MM.1S (cell line): ENCODE data around the gene CFAP61.

Experiments used
- DNase-seq: peaks from one replicate; pipeline ENCODE4 v3.0.0-alpha.2; 2015
- H2AFZ ChIP-seq: fragments of 300-600 bp; sonication (generic); 2 replicates; pipeline ENCODE4 v1.6.0; 2016; ENCODE audit warnings: antibody characterized with exemption, low read length
- H3F3A ChIP-seq: fragments of 300-600 bp; sonication (generic); 2 replicates; pipeline ENCODE4 v1.6.1; 2016; ENCODE audit warnings: mild to moderate bottlenecking, antibody characterized with exemption, low read length, moderate library complexity, mixed read lengths; ENCODE audit not compliant: insufficient read depth
- H3K27ac ChIP-seq: fragments of 300-600 bp; sonication (generic); 2 replicates; pipeline ENCODE4 v1.5.1; 2016; ENCODE audit warnings: mild to moderate bottlenecking, low read length
- H3K27me3 ChIP-seq: fragments of 300-600 bp; sonication (generic); replicated peaks from 2 replicates; pipeline ENCODE4 v1.6.0; 2016; ENCODE audit warnings: low read length; ENCODE audit not compliant: insufficient read depth
- H3K36me3 ChIP-seq: fragments of 300-600 bp; sonication (generic); replicated peaks from 2 replicates; pipeline ENCODE4 v1.6.1; 2016; ENCODE audit warnings: mild to moderate bottlenecking, low read length, mixed read lengths; ENCODE audit not compliant: insufficient read depth
- H3K4me1 ChIP-seq: fragments of 300-600 bp; sonication (generic); 2 replicates; pipeline ENCODE4 v1.6.1; 2016; ENCODE audit warnings: low read length, mixed read lengths
- H3K4me2 ChIP-seq: fragments of 300-600 bp; sonication (generic); 2 replicates; pipeline ENCODE4 v1.6.0; 2016; ENCODE audit warnings: low read depth, low read length
- H3K4me3 ChIP-seq: fragments of 300-600 bp; sonication (generic); 2 replicates; pipeline ENCODE4 v1.5.1; 2016; ENCODE audit warnings: low read length, mixed read lengths
- H3K79me2 ChIP-seq: fragments of 300-600 bp; sonication (generic); 2 replicates; pipeline ENCODE4 v1.6.1; 2016; ENCODE audit warnings: mixed run types, low read length, mixed read lengths
- H3K9ac ChIP-seq: fragments of 300-600 bp; sonication (generic); 2 replicates; pipeline ENCODE4 v1.6.1; 2016; ENCODE audit warnings: low read length, mixed read lengths
- H3K9me2 ChIP-seq: fragments of 300-600 bp; sonication (generic); replicated peaks from 2 replicates; pipeline ENCODE4 v1.6.1; 2016; ENCODE audit warnings: mild to moderate bottlenecking, low read length, mixed read lengths; ENCODE audit not compliant: insufficient read depth
- H3K9me3 ChIP-seq: fragments of 300-600 bp; sonication (generic); replicated peaks from 2 replicates; pipeline ENCODE4 v1.6.1; 2016; ENCODE audit warnings: mild to moderate bottlenecking, low read length, mixed read lengths; ENCODE audit not compliant: insufficient read depth
- H4K20me1 ChIP-seq: fragments of 300-600 bp; sonication (generic); 2 replicates; pipeline ENCODE4 v1.6.1; 2016; ENCODE audit warnings: mild to moderate bottlenecking, low read length, moderate library complexity, mixed read lengths; ENCODE audit not compliant: insufficient read depth
- CTCF ChIP-seq: fragments of 300-600 bp; sonication (generic); IDR thresholded peaks from 2 replicates; pipeline ENCODE4 v1.5.1; 2016; ENCODE audit warnings: antibody characterized with exemption, low read length, mixed read lengths
- EZH2 ChIP-seq: fragments of 300-600 bp; sonication (generic); optimal IDR thresholded peaks from 2 replicates; pipeline ENCODE3; 2017; ENCODE audit warnings: low read depth, mild to moderate bottlenecking, antibody characterized with exemption, low read length, mixed read lengths
- EZH2phosphoT487 ChIP-seq: fragments of 300-600 bp; sonication (generic); IDR thresholded peaks from 2 replicates; pipeline ENCODE4 v1.6.1; 2018; ENCODE audit warnings: antibody characterized with exemption, low read length

The CFAP61 gene

DNA sequence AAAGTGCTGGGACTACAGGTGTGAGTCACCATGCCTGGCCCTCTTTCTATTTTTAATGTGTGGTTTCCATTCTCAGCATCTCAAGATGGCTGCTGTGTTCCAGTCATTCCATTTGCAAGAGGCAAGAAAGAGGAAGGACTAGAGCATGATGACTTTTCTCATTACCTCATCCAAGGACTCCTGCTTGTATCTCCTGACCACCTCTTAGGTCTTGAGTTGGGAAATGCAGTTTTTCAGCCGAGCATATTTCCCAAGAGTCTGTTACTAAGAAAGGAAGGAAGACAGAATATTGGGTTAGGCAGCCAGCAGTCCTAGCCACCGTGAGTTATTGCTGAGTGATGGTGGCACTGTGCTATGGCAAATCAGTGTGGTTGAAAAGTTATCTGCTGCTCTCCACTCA is 207.2 kb downstream of the CFAP61 start:
- Histone ChIP-seq H3K9ac (no peak overlapping the region), H4K20me1 (no peaks in the 10 kb centered on the region), H2AFZ (no peak overlapping the region), H3K4me2 (no peak overlapping the region), H3K4me1 (no peaks in the 10 kb centered on the region), H3K9me3 (no peaks in the 10 kb centered on the region), H3K27me3 (no peaks in the 10 kb centered on the region), H3K9me2 (no peaks in the 10 kb centered on the region), H3K36me3 (no peaks in the 10 kb centered on the region), H3F3A (no peaks in the 10 kb centered on the region), H3K4me3 (no peak overlapping the region), H3K27ac (no peak overlapping the region), H3K79me2 (no peaks in the 10 kb centered on the region)
- TF ChIP-seq CTCF = no peak
- no peak for DNase-seq

GRCh38 chr20:20261159-20261558 is 208.8 kb downstream of the CFAP61 start:
- H3K79me2 ChIP-seq = no peaks in the 10 kb centered on the region
- H3K27ac ChIP-seq = no peak overlapping the region
- H3K9me2 ChIP-seq = no peaks in the 10 kb centered on the region
- no peaks in the 10 kb centered on the region for H3F3A ChIP-seq
- H3K4me2 ChIP-seq = no peak overlapping the region
- DNase-seq = no peak
- H2AFZ ChIP-seq = no peak overlapping the region
- no peak overlapping the region for H3K4me3 ChIP-seq
- TF ChIP-seq EZH2phosphoT487 (no peak), EZH2 (no peak), CTCF (no peak)
- H3K9ac ChIP-seq = no peak overlapping the region
- no peaks in the 10 kb centered on the region for H3K36me3 ChIP-seq
- H3K27me3 ChIP-seq = no peaks in the 10 kb centered on the region
- H3K9me3 ChIP-seq = no peaks in the 10 kb centered on the region
- H4K20me1 ChIP-seq = no peaks in the 10 kb centered on the region
- no peaks in the 10 kb centered on the region for H3K4me1 ChIP-seq

DNA sequence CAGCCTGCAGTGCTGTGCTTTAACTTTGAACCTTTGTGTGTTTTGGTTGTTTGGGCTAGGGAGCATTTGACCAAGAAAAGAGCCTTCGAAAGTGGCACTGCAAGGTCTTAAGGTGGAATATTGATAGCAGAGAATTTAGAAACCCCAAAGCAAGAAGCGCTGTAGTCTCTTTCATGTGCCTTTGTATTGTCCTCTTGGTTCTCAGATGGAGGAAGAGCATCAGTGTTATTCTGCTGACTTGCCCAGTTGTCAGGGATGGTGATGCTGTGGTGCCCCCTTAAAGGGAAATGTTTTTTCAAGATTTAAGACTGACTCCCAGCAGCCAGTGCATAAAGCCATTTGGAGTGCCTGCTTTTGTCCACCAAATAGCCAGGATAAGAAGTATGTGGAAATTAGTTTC is 212.9 kb downstream of the CFAP61 start:
- H3K9ac ChIP-seq = no peak overlapping the region
- DNase-seq = no peak
- H3K9me3 ChIP-seq = no peaks in the 10 kb centered on the region
- no peaks in the 10 kb centered on the region for H4K20me1 ChIP-seq
- H3K4me2 ChIP-seq = no peak overlapping the region
- H2AFZ ChIP-seq = no peak overlapping the region
- H3K4me3 ChIP-seq = no peak overlapping the region
- no peaks in the 10 kb centered on the region for H3K9me2 ChIP-seq
- no peaks in the 10 kb centered on the region for H3K36me3 ChIP-seq
- H3K27me3 ChIP-seq = no peaks in the 10 kb centered on the region
- TF ChIP-seq EZH2phosphoT487 = no peak
- H3K4me1 ChIP-seq = no peaks in the 10 kb centered on the region
- H3F3A ChIP-seq = no peaks in the 10 kb centered on the region
- no peaks in the 10 kb centered on the region for H3K79me2 ChIP-seq
- H3K27ac ChIP-seq = no peak overlapping the region

- Histone ChIP-seq H3F3A (no peaks in the 10 kb centered on the region), H4K20me1 (no peaks in the 10 kb centered on the region), H3K9ac (no peak overlapping the region), H2AFZ (no peak overlapping the region), H3K79me2 (no peaks in the 10 kb centered on the region), H3K4me1 (no peaks in the 10 kb centered on the region), H3K36me3 (no peaks in the 10 kb centered on the region), H3K9me3 (no peaks in the 10 kb centered on the region), H3K4me2 (no peak overlapping the region), H3K9me2 (no peaks in the 10 kb centered on the region), H3K27me3 (no peaks in the 10 kb centered on the region), H3K4me3 (no peak overlapping the region), H3K27ac (no peak overlapping the region)
- no peak for DNase-seq
- TF ChIP-seq EZH2 = no peak
Measured at GRCh38 chr20:20266552-20266951, 214.2 kb downstream of the CFAP61 start.
